ENCODE results near the gene RBM26. TPM values are rescaled to one million over a fixed set of nuclear protein-coding genes. Genes with fewer than 3 reads are reported as not detected.
"Not testable (repeated sequence)": the region's sequence is repeated elsewhere in the genome, so short reads cannot be mapped to it uniquely, and the experiment has no call there.

Gene RBM26
- total RNA-seq, 1 donor from 2014 or later: 69.6 TPM

DNA sequence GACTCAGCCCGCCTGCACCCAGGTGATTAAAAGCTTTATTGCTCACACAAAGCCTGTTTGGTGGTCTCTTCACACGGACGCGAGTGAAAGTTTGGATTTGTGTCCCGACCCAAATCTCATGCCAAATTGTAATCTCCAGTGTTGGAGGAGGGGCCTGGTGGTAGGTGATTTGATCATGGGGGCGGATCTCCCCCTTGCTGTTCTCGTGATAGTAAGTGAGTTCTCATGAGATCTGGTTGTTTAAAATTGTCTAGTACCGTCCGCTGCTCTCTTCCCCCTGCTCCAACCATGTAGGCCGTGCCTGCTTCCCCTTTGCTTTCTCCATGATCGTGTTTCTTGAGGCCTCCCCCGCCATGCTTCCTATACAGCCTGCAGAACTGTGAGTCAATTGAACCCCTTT lies 126.3 kb downstream of the RBM26 start:
- DNase-seq (ENCODE audit: low spot score): not testable (repeated sequence)

GRCh38 chr13:79273045-79273444 lies 133.0 kb downstream of the RBM26 start:
- no peak for DNase-seq (ENCODE audit: low spot score)

DNA sequence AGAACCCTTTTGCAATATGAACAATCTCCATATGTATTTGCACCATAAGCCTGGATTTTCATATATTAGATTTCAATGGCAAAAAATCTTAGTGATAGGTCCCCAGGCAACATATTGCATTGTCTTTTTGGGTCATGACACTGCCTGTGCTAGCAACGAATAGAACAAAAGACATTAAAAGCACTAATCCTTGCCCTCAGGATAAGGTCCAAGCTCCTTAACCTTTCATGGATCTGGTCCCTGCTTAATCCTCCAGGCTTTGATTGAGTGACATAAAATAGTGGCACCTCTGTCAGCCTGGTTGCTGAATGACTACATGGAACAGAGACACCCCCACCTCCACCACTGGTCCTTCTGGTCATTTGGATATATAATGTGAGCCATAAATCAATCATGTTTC lies 134.4 kb downstream of the RBM26 start:
- no peak for DNase-seq (ENCODE audit: low spot score)

GRCh38 chr13:79270859-79271258 lies 135.2 kb downstream of the RBM26 start:
- no peak for DNase-seq (ENCODE audit: low spot score)

Other genes with a start within 250 kb of the RBM26 start
- 57.1 TPM for gene NDFIP2, start 74.9 kb upstream of the RBM26 start, total RNA-seq